ENCODE measurements around the gene PIAS1.
A peak's percentile ranks its signal among the peaks of the same experiment; 100 is the strongest.
"Not testable (repeated sequence)": the region's sequence is repeated elsewhere in the genome, so short reads cannot be mapped to it uniquely, and the experiment has no call there.

Gene PIAS1

GRCh38 chr15:68053701-68054627 lies at the start of gene PIAS1:
TSS of gene PIAS1 (plus strand) at chr15:68054315. CDS start at chr15:68054327, 12 bp downstream.
- DNase-seq, result peak; percentile 96

- not testable (repeated sequence) for DNase-seq
Observed at GRCh38 chr15:68007642-68008041, 46.5 kb upstream of the PIAS1 start.

- DNase-seq, result no peak
Observed at GRCh38 chr15:68010361-68011153, 43.6 kb upstream of the PIAS1 start.

GRCh38 chr15:68012911-68013310 lies 41.2 kb upstream of the PIAS1 start:
- no peak for DNase-seq

GRCh38 chr15:68014219-68014618 lies 39.9 kb upstream of the PIAS1 start:
- no peak for DNase-seq

- no peak for DNase-seq
Observed at GRCh38 chr15:68015244-68015643, 38.9 kb upstream of the PIAS1 start.

GRCh38 chr15:68017201-68017600 lies 36.9 kb upstream of the PIAS1 start:
- no peak for DNase-seq

- no peak for DNase-seq
Observed at GRCh38 chr15:68018797-68019444, 35.2 kb upstream of the PIAS1 start.

- DNase-seq, result no peak
Observed at GRCh38 chr15:68019814-68020525, 34.1 kb upstream of the PIAS1 start.

GRCh38 chr15:68020685-68021084 lies 33.4 kb upstream of the PIAS1 start:
- DNase-seq, result no peak

- DNase-seq, result no peak
Observed at GRCh38 chr15:68022061-68022460, 32.1 kb upstream of the PIAS1 start.

- no peak for DNase-seq
Observed at GRCh38 chr15:68023307-68024101, 30.6 kb upstream of the PIAS1 start.

- no peak for DNase-seq
Observed at GRCh38 chr15:68025835-68026424, 28.2 kb upstream of the PIAS1 start.

- no peak for DNase-seq
Observed at GRCh38 chr15:68027388-68027787, 26.7 kb upstream of the PIAS1 start.

- no peak for DNase-seq
Observed at GRCh38 chr15:68028137-68028887, 25.8 kb upstream of the PIAS1 start.

GRCh38 chr15:68028888-68029207 lies 25.3 kb upstream of the PIAS1 start:
- no peak for DNase-seq

GRCh38 chr15:68029959-68030358 lies 24.2 kb upstream of the PIAS1 start:
- DNase-seq, result no peak

- no peak for DNase-seq
Observed at GRCh38 chr15:68031404-68031803, 22.7 kb upstream of the PIAS1 start.

- no peak for DNase-seq
Observed at GRCh38 chr15:68032672-68033071, 21.4 kb upstream of the PIAS1 start.

GRCh38 chr15:68034081-68034480 lies 20.0 kb upstream of the PIAS1 start:
- no peak for DNase-seq

All from activated CD4-positive, alpha-beta T cell treated with anti-CD3 and anti-CD28 coated beads for 48 hours (primary cell).